Measurements from ENCODE around the gene AGMO. TPM values are rescaled to one million over a fixed set of nuclear protein-coding genes. Genes with fewer than 3 reads are reported as not detected.

The AGMO gene
- polyA plus RNA-seq, 6 donors from 2014 or later, result not detected

DNA sequence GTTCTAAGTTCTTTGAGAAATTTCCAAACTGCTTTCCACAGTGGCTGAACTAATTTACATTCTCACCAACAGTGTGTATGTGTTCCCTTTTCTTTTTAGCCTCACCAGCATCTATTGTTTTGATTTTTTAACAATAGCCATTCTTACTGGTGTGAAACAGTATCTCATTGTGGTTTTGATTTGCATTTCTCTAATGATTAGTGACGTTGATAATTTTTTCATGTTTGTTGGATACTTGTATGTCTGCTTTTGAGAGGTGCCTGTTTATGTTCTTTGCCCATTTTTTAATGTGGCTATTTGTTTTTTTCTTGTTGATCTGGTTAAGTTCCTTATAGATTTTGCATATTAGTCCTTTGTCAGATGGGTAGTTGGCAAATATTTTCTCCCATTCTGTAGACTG lies 191.4 kb downstream of the AGMO start:
- Mint-ChIP-seq H3K4me1 (no peaks in the 10 kb centered on the region), H3K27me3 (no peaks in the 10 kb centered on the region), H3K36me3 (no peaks in the 10 kb centered on the region), H3K4me3 (no peak overlapping the region), H3K9me3 (peaks cover 0 to 7% (median 3%) of the 10 kb centered on the region in 7 donors), H3K27ac (no peak overlapping the region)
- no peak for DNase-seq
- no peak for ATAC-seq (ENCODE audit: low read depth in 2 of 2)

DNA sequence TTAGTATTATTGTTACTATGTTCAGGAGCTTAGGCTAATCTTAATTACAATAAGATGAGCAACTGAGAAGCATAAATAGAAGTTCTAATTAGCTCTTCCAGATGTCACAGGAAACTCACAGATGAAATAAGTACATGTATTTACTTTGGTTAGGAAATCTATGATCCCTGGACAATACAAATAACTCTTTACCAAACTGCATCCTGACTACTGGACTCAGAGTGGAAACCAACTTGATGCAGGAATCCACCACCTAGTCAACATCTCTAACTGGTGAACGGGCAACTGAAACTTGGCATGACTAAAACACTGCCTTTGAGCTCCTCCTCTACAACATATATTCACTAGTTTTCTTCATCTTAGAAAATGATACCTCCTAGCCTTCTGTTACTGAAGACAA lies 193.2 kb downstream of the AGMO start:
- Mint-ChIP-seq H3K36me3 (no peaks in the 10 kb centered on the region), H3K4me3 (no peak overlapping the region), H3K4me1 (no peaks in the 10 kb centered on the region), H3K9me3 (peaks cover 0 to 7% (median 2%) of the 10 kb centered on the region in 7 donors), H3K27ac (no peak overlapping the region), H3K27me3 (no peaks in the 10 kb centered on the region)
- DNase-seq (no peak), ATAC-seq (ENCODE audit: low read depth in 2 of 2) (no peak)

DNA sequence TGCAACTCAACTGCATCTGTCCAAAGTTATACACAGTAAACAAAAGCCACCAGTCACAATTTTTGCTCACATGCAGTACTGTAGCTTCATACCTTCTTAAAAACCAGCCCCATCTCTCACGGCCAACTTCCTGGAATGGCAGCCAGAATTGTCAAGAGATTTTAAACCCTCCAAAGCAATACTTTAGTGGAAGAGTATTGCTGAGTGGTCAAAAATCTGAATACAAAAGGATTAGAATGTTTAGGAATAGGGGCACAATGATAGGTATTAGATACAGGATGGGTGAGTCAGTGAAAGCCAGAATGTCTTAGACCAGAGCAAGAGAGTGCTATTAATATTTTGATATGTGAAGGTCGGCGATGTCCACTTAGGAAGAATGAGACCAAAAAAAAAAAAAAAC lies 193.9 kb downstream of the AGMO start:
- DNase-seq (no peak), ATAC-seq (ENCODE audit: low read depth in 2 of 2) (no peak)
- no peak overlapping the region for H3K4me3 Mint-ChIP-seq

DNA sequence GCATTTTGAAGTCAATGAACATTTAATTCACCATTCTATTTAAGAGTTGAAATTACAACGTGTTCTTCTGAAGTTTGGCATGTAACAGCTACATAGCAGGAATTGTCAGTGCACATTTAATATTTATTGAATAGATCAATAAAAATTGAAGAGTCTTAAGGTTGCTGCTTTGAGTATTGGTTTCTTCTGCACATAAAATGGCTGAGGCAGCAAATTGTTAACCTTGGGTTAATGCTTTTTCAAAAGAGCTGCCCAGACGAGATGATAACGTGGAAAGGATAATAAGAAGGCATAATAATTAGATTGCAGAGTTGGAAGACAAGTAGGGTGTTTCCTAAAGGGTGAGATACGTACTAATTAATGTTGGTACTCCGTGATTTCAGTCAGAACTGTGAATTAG lies 203.7 kb downstream of the AGMO start:
- DNase-seq, result no peak
- no peak overlapping the region for H3K4me3 Mint-ChIP-seq
- peaks cover 0 to 7% (median 0%) of the 10 kb centered on the region in 7 donors for H3K9me3 Mint-ChIP-seq
- ATAC-seq (ENCODE audit: low read depth in 2 of 2), result no peak
- H3K27ac Mint-ChIP-seq, result no peak overlapping the region
- no peaks in the 10 kb centered on the region for H3K4me1 Mint-ChIP-seq
- no peaks in the 10 kb centered on the region for H3K36me3 Mint-ChIP-seq
- no peaks in the 10 kb centered on the region for H3K27me3 Mint-ChIP-seq

More for the DNA sequence above, 193.9 kb downstream of the AGMO start:
- no peaks in the 10 kb centered on the region for H3K4me1 Mint-ChIP-seq
- H3K27ac Mint-ChIP-seq, result no peak overlapping the region
- H3K9me3 Mint-ChIP-seq, result peaks cover 0 to 7% (median 2%) of the 10 kb centered on the region in 7 donors
- H3K36me3 Mint-ChIP-seq, result no peaks in the 10 kb centered on the region
- H3K27me3 Mint-ChIP-seq, result no peaks in the 10 kb centered on the region

DNA sequence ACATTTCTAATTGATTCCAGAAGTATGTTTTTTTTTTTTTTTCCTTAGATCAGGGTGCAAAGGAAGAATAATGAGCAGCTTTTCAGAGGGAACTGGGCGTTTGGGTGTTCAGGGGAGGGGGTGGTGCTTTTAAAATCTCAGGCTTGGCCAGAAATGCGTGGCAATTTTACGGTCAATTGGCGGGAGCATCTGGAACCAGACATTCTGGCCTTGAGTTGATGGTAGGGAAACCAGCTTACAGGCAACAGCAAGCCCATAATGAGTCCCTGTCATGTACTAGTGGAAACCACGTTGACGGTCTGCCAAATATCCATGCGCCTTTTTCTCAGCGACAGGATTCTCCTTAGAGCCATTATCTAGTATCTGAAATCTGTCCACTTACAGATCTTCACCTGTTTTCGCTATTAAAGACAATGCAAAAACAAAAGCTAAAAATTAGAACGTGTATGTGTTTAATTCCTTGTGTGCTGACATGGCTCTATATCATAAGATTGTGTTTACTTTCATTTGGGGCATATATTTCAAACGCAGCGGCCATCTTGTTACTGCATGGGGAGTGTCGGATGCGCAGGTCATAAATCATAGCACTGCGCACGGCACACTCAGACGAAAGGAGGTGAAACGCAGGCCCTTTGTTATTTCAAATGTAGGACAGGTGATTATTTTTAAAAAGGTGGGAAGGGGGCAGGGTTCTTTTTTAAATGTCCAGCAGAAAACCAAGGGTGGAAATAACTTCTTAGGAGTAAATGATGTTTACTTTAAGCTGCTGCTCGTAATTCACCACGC lies 209.2 kb downstream of the AGMO start:
- no peak for ATAC-seq (ENCODE audit: low read depth in 2 of 2)
- no peaks in the 10 kb centered on the region for H3K27me3 Mint-ChIP-seq
- H3K9me3 Mint-ChIP-seq, result peaks cover 0 to 2% (median 0%) of the 10 kb centered on the region in 7 donors
- H3K4me1 Mint-ChIP-seq, result no peaks in the 10 kb centered on the region
- H3K36me3 Mint-ChIP-seq, result no peaks in the 10 kb centered on the region
- no peak for DNase-seq
- H3K4me3 Mint-ChIP-seq, result peak overlapping the region in 1 of 8 donors; percentile 56
- no peak overlapping the region for H3K27ac Mint-ChIP-seq

DNA sequence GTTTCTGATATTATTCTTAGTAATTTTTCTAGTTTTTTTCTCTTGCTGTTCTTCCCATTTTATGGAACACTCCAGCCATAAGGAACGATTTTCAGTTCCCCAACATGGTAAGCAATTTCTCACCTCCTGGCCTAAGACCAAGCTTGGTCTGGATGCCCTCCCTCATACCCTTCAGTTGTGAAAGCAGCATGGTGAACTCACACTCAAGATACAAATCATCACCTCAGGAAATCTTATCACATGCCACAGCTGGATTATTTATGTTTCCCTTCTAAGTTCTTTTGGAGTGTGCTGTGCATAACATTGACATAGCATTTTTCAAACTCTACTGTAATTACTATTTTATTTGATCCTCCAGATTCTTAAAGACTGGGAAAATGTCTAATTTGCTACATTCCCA lies 216.6 kb downstream of the AGMO start:
- no peak overlapping the region for H3K27ac Mint-ChIP-seq
- no peak overlapping the region for H3K4me3 Mint-ChIP-seq
- no peaks in the 10 kb centered on the region for H3K27me3 Mint-ChIP-seq
- no peaks in the 10 kb centered on the region for H3K36me3 Mint-ChIP-seq
- ATAC-seq (ENCODE audit: low read depth in 2 of 2) (no peak), DNase-seq (no peak)
- H3K4me1 Mint-ChIP-seq, result no peaks in the 10 kb centered on the region
- H3K9me3 Mint-ChIP-seq, result peaks cover 0 to 7% (median 2%) of the 10 kb centered on the region in 7 donors

DNA sequence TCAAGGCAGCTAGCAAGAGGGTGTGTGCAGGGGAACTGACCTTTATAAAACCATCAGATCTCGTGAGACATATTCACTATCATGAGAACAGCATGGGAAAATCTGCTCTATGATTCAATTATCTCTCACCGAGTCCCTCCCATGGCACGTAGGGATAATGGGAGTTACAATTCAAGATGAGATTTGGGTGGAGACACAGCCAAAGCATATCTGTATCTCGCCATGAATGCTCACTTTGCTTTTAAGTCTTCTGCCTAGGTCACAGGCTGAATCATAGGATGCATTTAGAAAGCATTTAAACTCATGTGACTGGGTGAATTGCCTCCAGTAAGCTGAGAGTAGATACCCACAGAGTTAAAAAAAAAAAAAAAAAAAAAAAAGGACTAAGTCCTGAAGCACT lies 220.0 kb downstream of the AGMO start:
- Mint-ChIP-seq H3K27me3 (no peaks in the 10 kb centered on the region), H3K36me3 (no peaks in the 10 kb centered on the region), H3K9me3 (peaks cover 0 to 21% (median 7%) of the 10 kb centered on the region in 7 donors), H3K4me3 (no peak overlapping the region), H3K27ac (no peak overlapping the region), H3K4me1 (no peaks in the 10 kb centered on the region)
- DNase-seq (no peak), ATAC-seq (ENCODE audit: low read depth in 2 of 2) (no peak)

DNA sequence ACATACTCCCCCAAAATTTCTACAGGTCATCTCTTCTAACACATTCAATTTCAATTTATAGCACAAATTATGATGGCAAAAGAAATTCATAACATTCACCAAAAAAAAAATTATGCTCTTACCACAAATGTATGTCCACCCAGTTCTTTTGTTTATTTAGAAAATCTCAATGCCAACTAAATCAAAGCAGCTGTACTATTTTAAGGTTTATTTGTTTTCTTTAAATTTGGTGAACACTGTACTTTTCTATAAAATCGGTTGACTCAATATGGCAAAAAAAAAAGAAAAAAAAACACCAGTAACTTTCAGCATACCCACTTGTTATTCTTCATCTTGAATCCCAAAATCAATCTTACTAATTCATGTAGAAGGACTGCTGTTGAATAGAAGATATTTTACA lies 225.7 kb downstream of the AGMO start:
- H3K36me3 Mint-ChIP-seq, result no peaks in the 10 kb centered on the region
- H3K4me1 Mint-ChIP-seq, result no peaks in the 10 kb centered on the region
- H3K27ac Mint-ChIP-seq, result no peak overlapping the region
- H3K9me3 Mint-ChIP-seq, result peaks cover 0 to 17% (median 4%) of the 10 kb centered on the region in 7 donors
- no peaks in the 10 kb centered on the region for H3K27me3 Mint-ChIP-seq
- H3K4me3 Mint-ChIP-seq, result no peak overlapping the region
- no peak for ATAC-seq (ENCODE audit: low read depth in 2 of 2)
- DNase-seq, result no peak

DNA sequence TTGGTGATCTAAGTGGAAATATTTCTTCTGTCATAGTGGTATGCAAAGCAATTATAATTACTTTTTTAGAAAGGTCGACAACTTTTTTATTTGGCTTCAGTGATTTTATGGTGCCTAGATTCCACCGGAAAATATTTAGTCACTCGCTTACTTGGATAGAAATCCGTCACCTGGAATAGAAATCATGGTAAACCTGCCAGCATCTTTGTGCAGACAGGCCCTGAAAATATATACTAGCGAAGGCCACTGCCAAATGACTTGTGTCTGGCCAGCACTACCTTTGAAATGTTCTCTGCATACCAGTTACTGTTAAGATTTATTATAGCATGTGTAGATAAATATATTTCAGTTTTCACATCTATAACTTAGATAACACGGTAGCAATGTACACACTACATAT lies 226.4 kb downstream of the AGMO start:
- DNase-seq, result no peak
- Mint-ChIP-seq H3K4me1 (no peaks in the 10 kb centered on the region), H3K27me3 (no peaks in the 10 kb centered on the region), H3K36me3 (no peaks in the 10 kb centered on the region), H3K27ac (no peak overlapping the region), H3K9me3 (peaks cover 0 to 15% (median 3%) of the 10 kb centered on the region in 7 donors), H3K4me3 (no peak overlapping the region)
- no peak for ATAC-seq (ENCODE audit: low read depth in 2 of 2)

DNA sequence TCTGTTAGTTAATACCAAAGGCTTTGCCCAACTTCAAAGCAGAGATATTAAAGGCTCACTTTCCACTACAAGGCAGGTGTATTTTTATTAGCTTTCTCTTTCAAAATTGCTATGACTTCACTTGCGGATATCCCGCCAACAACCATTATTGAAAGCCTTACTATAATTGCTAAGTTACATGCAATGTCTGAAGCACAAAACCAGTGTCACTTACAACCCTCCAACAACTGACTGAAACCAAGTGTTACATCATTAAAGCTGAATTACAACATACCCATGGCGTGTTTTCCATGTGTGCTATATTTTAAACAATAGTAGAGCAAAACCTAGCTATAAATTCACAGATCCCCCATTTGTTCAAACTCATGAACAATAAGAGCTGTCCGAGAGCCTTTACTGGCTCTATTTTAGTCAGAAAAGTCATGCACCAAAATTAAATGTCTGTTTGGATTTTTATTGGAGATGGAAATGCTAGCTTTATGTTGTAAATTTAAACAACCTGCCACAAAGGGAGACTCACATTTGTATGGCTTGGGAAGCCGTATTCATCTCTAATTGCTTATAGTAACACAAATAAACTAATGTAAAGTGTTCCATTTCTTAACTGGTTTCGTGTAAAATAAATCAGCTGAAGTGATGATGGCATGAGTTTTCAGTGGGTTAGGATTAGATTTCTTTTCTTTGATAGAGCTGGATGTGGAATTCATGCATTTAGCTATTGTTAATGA lies 227.1 kb downstream of the AGMO start:
- H3K36me3 Mint-ChIP-seq, result no peaks in the 10 kb centered on the region
- no peak for ATAC-seq (ENCODE audit: low read depth in 2 of 2)
- H3K27ac Mint-ChIP-seq, result no peak overlapping the region
- DNase-seq, result no peak
- H3K9me3 Mint-ChIP-seq, result peaks cover 0 to 9% (median 3%) of the 10 kb centered on the region in 7 donors
- no peaks in the 10 kb centered on the region for H3K4me1 Mint-ChIP-seq
- no peaks in the 10 kb centered on the region for H3K27me3 Mint-ChIP-seq
- no peak overlapping the region for H3K4me3 Mint-ChIP-seq

DNA sequence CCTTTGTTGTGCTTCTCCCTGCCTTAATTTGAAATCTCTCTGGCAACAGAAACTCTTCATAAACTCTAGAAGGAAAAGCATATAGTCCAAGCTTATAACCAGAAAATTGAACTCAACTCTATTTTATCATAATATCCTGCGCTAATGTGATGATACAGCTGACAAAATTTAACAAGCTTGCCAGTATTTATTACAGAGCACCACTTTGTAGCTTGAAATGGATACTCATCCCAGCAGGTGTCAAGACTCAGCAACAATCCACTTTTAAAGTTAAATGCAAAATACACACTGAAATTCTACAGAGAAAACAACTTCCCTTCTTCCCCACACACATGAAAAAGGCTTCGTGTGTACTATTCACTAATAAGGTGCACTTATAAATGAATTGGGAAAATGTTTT lies 228.9 kb downstream of the AGMO start:
- DNase-seq, result no peak
- H3K9me3 Mint-ChIP-seq, result peaks cover 0 to 4% (median 0%) of the 10 kb centered on the region in 7 donors
- H3K36me3 Mint-ChIP-seq, result no peaks in the 10 kb centered on the region
- no peak overlapping the region for H3K27ac Mint-ChIP-seq
- no peaks in the 10 kb centered on the region for H3K27me3 Mint-ChIP-seq
- H3K4me1 Mint-ChIP-seq, result no peaks in the 10 kb centered on the region
- H3K4me3 Mint-ChIP-seq, result no peak overlapping the region
- no peak for ATAC-seq (ENCODE audit: low read depth in 2 of 2)

DNA sequence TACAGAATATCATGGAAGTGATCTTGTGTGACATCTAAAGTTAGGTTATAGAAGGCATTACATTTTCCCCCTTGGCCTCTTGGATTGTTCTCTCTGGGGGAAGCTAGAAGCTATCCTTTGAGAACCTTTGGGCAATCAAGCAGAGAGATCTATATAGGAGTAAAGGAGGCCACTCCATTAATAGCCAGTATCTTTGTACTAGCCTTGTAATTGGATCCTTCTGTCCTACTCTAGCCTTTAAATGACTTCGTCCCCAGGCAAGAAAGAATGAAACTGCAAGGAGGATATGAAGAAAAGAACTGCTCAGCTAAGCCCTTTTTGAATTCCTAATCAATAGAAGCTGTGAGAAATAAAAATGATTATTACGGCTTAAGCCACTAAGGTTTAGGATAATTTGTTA lies 230.9 kb downstream of the AGMO start:
- ATAC-seq (ENCODE audit: low read depth in 2 of 2), result no peak
- Mint-ChIP-seq H3K4me1 (no peaks in the 10 kb centered on the region), H3K9me3 (peaks cover 0 to 4% (median 0%) of the 10 kb centered on the region in 7 donors), H3K4me3 (no peak overlapping the region), H3K27me3 (no peaks in the 10 kb centered on the region), H3K36me3 (no peaks in the 10 kb centered on the region), H3K27ac (no peak overlapping the region)
- no peak for DNase-seq

DNA sequence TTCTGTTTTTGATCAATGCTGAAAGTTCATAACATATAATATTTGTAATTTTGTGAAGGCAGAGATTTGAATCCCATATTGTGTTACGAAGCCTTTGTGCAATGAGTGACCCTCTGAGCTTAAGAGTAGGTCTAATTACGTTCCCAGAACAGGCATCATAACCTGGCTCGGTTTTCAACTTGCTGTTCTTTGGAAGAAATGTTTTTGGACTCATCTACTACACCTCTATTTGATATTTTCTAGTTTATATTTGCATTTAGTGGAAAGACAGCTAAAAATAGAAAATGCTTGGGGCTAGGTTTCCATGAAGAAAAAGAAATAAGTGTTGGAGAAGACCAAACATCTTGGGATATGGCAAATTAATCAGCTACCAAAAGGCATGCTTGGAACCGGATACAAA lies 234.8 kb downstream of the AGMO start:
- Mint-ChIP-seq H3K27me3 (no peaks in the 10 kb centered on the region), H3K9me3 (peaks cover 0 to 4% (median 0%) of the 10 kb centered on the region in 7 donors), H3K4me3 (no peak overlapping the region), H3K4me1 (no peaks in the 10 kb centered on the region), H3K36me3 (no peaks in the 10 kb centered on the region), H3K27ac (no peak overlapping the region)
- DNase-seq (no peak), ATAC-seq (ENCODE audit: low read depth in 2 of 2) (no peak)

DNA sequence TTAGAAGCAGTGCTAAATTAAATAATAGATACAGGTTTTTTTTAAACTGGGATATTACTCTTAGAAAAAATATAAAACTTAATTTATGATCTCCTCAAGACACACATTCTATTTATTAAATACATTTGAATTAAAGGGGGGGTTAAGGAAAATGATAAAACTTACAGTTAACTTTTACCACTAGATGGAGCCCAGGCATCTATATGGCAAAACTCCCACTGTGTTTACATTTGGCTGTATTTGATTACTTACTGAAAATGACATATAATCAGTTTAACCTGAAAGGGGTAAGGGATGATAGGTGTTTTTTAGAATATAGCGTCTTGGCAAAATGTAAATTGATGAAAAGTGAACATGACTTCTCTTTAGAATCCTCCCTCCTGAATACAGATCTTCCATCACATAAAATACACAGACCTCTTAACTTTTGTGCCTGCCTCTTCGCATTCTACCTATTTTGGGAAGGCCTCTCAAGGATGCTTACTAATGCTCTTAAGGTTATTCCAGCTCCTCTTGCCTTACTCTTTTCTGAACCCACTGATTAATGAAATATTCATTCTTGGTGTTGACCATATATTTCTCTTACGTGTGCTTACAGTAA lies 235.7 kb downstream of the AGMO start:
- Mint-ChIP-seq H3K4me3 (no peak overlapping the region), H3K36me3 (no peaks in the 10 kb centered on the region), H3K27me3 (no peaks in the 10 kb centered on the region), H3K27ac (no peak overlapping the region), H3K4me1 (no peaks in the 10 kb centered on the region), H3K9me3 (peaks cover 0 to 4% (median 0%) of the 10 kb centered on the region in 7 donors)
- ATAC-seq (ENCODE audit: low read depth in 2 of 2), result no peak
- DNase-seq, result no peak
